Vagina (tissue), 2 donors: ENCODE measurements around the gene SLC1A5.

Source experiments
- POLR2A ChIP-seq, 2 donors: fragments of 450-650 bp; IDR thresholded peaks; one replicate each; pipeline ENCODE4 v1.6.1; 2017; ENCODE audit warnings: antibody characterized with exemption in 2 of 2, mild to moderate bottlenecking in 2 of 2, moderate library complexity in 2 of 2
- POLR2AphosphoS5 ChIP-seq, 2 donors: sonication (generic); formaldehyde crosslinking; IDR thresholded peaks; one replicate each; pipeline ENCODE4 v1.9.0; 2017; ENCODE audit warnings: antibody characterized with exemption in 2 of 2, mild to moderate bottlenecking in 2 of 2, low read depth in 1 of 2; ENCODE audit not compliant: insufficient read depth in 1 of 2
- TF ChIP-seq, protein P1 (sequence below), 3 experiments: fragments of 450-650 bp in 2 of 3; fragments of 200-600 bp in 1 of 3; sonication (generic) in 1 of 3; IDR thresholded peaks; one replicate each; pipeline ENCODE4 v1.5.1; 2017 to 2019; ENCODE audit warnings: antibody characterized with exemption in 3 of 3, mild to moderate bottlenecking in 2 of 3, moderate library complexity in 2 of 3

DNA sequence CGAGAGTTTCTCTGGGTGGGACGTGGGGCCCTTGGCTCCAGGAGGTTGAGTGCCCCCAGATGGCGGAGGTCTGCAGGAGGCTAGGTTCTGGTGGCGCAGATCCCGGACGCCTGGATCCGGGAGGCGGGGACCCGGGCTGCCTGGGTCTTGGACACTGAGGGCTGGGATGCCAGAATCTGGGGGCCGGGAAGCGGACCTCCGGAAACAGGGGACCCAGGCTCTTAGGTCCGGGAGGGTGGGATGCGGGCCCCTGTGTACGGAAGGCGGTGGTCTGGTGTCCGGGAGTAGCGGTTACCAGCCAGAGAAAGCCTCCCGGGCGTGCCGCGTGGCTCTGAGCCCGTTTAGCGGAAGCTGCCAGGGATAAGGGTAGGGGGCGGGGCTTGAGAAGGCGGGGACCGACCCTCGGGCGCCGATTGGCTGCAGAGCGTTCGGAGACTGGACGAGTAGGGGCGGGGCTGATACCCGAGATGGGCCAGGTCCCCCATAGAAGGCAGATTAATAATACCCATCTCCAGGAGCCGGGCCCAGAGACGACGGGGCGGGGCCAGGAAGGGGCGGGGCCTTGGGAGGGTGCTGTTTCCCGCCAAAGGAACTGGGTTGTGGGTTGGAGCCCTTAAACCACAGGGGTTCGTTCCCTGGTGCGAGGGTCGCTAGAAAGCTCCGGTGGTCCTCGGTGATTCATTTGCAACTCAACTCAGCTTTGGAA is at the start of gene SLC1A5:
- TF ChIP-seq POLR2AphosphoS5 (IDR thresholded peaks at IDR 0.05; ENCODE audit: insufficient read depth in 1 of 2, low read depth in 1 of 2) (peak; percentile 90 to 99), POLR2A (IDR thresholded peaks at IDR 0.05) (peak; percentile 5 to 99)
- TF ChIP-seq, protein P1, sequence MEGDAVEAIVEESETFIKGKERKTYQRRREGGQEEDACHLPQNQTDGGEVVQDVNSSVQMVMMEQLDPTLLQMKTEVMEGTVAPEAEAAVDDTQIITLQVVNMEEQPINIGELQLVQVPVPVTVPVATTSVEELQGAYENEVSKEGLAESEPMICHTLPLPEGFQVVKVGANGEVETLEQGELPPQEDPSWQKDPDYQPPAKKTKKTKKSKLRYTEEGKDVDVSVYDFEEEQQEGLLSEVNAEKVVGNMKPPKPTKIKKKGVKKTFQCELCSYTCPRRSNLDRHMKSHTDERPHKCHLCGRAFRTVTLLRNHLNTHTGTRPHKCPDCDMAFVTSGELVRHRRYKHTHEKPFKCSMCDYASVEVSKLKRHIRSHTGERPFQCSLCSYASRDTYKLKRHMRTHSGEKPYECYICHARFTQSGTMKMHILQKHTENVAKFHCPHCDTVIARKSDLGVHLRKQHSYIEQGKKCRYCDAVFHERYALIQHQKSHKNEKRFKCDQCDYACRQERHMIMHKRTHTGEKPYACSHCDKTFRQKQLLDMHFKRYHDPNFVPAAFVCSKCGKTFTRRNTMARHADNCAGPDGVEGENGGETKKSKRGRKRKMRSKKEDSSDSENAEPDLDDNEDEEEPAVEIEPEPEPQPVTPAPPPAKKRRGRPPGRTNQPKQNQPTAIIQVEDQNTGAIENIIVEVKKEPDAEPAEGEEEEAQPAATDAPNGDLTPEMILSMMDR (IDR thresholded peaks at IDR 0.05), result no peak
